Activated T-cell treated with anti-CD3 and anti-CD28 coated beads for 4 hours (primary cell): ENCODE measurements around the gene NUDCD2.

ENCODE experiments used
- DNase-seq: peaks from one replicate; pipeline ENCODE4 v3.0.0-alpha.2; 2020

Gene NUDCD2, protein sequence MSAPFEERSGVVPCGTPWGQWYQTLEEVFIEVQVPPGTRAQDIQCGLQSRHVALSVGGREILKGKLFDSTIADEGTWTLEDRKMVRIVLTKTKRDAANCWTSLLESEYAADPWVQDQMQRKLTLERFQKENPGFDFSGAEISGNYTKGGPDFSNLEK

DNA sequence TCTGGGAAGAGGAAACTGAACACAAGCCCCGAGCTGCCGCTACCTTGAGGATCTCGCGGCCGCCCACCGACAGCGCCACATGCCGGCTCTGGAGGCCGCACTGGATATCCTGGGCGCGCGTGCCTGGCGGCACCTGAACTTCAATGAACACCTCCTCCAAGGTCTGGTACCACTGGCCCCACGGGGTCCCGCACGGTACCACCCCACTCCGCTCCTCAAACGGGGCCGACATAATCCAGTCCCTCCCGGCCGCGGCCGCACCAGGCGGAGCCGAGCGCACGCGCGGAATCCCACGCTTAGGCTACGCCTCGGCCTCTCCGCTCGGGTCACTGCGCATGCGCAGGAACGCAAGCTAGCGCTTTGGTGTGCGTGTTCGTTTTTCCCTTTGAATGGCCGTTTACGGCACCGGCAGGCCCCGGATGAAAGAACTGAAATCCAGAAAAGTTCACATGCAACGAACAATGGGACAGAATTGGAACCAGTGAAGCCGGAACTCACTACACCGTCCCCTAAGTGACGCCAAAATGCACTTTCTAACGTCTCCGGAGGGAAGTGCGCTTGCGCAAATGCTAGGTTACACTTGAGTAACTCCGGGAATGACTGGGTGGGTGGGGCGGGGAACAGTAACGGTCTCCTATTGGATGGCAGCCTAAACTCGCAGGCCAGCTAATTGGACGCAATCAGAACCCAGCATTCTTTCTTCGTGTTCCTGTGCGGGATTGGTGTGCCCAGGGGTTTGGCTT lies at the start of gene NUDCD2:
TSS of gene NUDCD2 (minus strand) at position 284 of the 743 bp plus-strand sequence. CDS start at position 232, 52 bp downstream.
- peak; percentile 90 for DNase-seq

DNA sequence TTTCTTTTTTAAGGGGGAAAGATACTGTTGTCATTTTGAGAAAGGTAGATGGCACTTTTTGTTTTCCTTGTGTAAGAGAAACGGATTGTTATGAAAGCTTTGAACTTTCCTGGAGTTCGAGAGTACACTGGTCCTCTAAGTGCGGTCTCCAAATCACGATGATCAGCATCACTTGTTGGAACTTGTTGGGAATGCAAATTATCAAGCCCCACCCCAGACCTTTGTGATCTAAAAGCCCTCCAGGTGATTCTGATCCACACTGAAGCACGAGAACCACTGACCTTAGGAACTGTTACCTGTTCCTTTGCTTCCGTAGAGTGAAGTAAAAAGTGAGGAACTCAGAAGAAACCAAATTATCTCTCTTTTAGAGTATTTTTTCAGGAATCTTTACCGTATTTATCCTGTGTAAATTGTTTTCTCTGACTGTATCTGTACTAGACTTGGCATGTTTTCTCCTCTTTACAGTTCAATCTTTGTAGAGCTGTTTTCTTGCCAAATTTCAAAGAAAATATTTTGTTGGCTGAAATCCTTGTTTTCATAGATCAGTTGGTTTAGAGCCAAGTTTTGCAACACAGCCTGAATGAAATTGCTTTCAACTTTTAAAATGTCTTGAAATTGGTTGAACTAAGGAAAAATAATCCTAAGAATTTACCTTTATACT lies 49.5 kb upstream of the NUDCD2 start:
- DNase-seq = no peak

DNA sequence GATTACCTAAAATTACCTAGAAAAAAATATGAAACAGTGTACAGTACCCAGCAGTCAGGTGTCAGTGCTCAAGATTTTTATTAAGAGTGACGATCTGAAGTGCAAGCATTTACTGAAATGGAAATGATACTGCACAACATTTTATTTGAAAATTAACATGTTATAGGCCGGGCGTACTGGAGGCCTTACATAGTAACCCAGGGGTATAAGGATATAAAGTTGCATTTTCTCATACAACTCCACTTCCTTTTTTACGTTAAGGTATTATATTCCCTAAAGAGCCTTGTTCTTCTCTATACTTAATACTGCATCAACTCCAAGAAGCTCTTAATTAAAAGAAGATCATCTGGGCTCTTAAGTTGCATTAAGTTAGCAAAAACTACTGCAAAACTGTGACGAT lies 48.9 kb upstream of the NUDCD2 start:
- DNase-seq = no peak

DNA sequence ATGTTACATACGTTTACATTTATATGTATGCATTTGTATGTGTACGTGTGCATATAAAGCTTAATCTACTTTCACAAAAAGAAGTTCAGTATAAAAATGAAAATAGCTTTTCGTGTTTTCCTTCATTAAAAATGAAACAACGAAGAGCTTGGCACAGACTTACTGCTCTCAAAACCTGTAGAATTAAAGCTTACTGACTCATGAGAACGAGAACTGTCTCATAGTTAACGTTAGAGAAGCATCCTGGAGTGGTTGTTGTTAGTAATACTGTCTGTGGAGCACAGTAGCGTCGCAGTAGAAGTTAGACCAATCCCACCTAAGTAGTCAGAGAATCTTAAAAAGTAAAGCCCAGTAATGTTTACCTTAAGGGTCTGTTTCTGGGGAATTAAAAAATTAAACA lies 46.8 kb upstream of the NUDCD2 start:
- no peak for DNase-seq

DNA sequence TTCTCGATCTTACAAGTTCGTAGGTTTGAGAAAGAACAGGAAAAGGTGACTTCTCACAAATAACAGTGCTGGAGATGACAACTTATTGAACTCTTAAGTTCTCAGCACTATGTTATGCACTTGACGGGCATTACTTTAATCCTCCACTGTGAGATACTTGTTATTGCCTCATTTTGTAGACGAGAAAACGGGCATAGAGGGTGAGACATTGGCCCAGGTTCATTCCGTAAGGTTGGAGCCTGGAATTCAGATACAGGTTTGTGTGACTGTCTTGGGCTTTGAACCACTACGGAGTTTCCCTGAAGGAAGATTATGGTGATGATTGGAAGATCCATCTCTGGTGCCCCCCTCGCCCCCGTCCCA lies 46.2 kb upstream of the NUDCD2 start:
- DNase-seq = no peak

DNA sequence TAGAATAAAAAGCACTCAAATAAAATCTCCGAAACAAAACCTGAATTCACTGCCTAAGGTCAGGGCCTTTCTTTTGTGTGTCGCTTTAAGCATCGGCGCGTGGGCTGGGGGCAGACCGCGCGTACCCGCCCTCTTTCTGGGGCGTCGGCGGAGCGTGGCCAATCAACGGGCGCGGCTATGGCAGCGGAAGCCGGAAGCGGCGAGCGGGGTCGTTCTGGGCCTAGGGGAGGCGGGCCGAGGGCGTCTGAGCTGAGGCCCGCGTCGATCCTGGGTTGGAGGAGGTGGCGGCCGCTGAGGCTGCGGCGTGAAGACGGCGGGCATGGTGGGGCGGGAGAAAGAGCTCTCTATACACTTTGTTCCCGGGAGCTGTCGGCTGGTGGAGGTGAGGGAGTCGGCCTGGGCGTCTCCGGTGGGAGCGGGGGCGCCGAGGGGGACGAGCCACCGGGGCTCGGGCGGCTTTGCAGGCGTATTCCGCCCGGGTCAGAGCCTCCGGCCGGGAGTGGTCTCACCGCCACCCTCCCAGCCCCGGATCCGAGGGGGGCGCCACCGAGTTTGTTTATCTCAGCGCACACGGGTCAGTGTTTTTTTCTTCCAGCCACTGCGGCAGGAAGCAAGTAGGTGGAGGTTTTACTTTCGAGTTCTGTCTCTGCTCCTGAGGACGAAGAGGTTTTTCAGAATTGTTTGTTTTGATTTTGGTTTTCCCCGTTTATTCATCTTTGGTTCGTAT lies 45.6 kb upstream of the NUDCD2 start, which contains the start of gene MAT2B:
TSS of gene MAT2B (plus strand) at position 252 of the 727 bp plus-strand sequence. CDS start at position 320, 68 bp downstream.
- DNase-seq = peak; percentile 90

DNA sequence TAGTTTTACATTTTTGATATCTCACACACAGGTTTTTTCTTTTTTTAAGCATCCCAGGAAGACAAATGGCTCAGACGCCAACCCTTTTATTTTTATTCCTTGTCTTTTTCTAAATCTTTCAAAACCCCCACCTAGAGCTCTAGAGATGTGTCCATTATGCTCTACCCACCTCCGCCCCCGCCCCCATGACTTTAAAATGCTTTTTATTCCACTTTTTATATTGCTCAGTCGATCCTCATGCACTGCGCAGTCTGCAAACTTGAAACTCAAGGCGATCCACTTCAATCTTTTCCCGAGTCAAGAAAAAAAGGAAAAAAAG lies 45.1 kb upstream of the NUDCD2 start:
- DNase-seq = no peak

DNA sequence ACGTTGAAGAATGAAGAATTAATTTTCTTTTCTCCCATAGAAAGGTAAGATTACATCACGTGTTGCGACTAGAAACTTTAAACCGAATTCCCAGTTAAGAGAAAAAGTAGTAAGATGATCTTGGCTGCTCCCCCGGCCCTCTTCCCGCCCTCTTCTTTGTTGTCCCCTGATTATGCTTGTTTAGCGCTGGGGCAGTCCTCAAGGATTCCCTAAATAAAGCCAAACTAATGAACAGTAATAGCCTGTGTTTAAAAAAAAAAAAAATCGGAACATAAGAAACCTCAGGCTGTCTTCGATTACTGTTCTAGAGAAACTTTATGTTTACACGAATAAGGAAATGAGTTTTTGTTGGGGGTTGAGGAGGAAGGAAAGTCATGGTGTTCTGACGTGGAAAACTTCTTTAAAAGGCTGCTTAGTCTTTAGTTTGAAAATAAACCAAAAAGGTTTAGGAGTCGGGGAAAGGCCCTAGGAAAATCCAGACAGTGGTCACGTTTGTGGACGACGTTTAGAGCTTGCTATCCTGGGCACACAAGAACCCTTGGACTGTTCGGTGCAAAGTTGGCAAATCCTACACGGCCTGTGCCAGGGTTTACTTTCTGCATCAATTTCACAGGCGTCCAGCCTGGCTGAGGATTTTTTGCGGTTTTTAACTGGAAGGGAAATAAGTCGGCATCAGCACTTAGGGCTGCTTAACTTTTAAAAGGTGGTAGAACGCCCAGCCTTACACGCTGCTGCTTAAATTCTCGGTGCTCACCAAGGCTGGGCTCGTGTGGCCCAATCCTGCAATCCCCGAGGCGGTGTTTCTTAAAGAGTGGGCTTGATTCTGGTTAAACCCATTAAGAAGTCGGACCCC lies 44.4 kb upstream of the NUDCD2 start:
- no peak for DNase-seq

DNA sequence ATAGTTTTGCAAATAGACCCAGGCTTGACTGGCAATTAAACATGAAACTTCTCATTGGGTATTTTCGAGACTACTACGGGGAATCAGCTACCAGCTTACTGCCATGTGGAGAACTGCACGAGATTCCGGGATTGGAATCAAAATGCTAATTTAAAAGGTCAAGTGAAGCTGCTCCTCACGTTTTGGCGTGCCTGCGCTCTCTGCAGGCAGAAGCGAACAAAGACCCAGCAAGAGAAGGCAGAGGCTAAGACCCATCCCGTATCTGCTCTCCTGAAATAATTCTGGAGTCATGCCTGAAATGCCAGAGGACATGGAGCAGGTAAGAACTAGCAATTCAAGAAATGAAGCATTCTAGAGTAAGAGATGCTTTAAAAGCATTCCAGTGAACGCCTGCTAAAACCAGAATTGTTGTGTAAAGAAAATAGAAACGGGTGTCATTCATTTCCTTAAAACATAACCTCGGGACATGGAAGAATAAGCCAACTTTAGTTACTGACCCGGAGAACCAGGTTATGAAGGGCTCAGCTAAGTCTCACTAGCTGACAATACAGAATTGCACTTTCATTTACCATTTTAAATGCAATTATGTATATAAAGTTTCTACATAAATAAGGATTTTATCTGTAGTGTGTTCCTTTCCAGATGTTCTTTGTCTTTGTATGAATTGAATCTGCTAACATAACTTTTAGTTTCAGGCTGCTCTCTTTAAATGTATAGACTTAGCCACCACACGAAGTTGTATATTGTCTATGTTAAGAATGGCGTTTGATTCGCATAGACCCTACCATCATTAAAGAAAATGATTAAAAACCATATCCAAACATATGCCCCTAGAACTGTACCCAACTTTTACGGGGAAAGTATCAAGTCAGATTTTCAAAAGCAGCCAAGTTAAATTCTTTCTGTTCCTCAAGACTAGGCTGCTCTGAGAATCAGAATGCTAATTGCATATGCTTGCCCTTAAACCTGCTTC lies 43.5 kb upstream of the NUDCD2 start:
- DNase-seq = no peak

DNA sequence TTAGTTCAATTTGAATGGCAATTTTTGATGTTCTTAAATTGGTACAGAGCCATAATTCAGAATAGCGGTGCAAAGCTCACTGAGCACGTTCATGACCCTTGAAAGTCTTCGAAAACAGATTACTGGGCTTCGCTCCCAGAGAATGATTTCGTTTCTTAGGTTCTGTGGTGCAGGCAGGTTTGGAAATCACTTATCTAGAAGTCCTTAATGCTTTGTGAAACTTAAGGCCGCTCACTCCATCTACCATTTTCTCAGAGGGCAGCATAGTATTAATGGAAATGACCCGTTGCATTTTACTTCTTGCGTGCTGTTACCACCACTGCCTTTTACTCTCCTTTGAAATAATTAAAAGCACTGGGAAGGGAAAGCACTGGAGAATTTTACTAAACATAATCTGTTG lies 42.6 kb upstream of the NUDCD2 start:
- DNase-seq = no peak

DNA sequence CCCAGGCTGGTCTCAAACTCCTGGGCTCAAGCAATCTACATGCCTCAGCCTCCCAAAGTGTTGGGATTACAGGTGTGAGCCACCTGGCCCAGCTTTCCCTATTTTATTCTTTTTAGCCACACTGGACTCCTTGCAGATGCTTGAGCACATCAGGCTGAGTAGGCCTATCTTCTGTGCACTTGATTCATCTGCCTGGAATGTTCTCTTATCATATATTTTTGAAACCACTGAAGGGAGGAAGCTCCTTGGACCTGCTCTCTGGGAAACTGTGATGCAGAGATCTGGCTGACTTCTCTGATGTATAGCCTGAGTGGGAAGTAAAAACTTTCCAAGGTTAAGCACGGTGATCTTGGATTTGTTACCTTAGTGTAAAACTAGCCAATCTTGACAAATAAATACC lies 39.0 kb upstream of the NUDCD2 start:
- no peak for DNase-seq

DNA sequence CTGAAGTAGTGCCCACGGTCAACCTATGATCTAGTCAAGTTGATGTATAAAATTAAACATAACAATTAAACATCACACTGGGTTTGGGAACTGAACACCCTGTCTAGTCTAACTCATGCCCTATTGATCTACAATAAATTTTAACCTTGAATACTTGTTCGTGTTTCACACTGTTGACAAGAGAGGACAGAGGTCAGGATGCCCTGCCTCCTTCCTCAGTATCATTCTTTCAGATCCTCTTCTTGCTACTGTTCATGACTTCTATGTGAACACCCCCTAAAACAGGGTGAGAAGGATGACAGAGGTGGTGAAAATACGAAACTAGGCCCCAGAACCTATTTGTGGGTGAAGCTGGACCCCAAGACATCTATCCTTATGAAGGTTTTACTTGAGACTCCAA lies 37.4 kb upstream of the NUDCD2 start:
- DNase-seq = no peak

DNA sequence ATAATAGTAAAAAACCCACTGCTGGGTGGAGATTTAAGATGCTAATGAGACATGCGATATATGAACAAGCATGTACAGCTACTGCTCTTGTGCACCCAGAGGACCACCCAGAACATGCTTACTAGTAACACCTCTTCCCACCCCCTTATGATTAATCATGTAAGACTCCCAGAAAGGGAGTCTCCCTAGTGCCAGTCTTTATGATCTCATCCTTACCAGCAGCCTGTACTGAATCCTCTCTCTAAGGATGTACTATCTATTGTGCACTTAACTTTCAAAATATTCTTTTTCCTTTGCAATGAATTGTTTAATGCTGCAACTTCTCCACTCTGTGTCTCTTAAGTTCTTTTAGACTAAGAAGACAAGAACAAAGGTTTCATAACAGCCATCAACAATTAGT lies 36.4 kb upstream of the NUDCD2 start:
- DNase-seq = no peak

DNA sequence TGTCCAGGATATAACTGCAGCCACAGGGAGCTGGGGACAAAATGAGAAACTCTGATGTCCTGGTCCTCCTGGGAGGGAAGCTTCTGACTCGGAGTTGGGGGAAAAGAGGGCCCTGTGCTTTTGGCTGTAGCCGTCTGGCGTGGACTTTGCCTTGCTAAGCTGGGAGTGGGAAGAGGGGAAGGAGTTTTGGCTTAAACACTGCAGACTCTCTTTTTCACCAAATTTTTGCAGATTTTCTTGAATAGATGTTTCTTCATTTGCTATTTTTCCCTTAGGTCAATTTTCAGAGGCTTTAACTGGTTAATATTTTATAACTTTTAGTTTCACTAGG lies 29.8 kb upstream of the NUDCD2 start:
- DNase-seq = no peak

DNA sequence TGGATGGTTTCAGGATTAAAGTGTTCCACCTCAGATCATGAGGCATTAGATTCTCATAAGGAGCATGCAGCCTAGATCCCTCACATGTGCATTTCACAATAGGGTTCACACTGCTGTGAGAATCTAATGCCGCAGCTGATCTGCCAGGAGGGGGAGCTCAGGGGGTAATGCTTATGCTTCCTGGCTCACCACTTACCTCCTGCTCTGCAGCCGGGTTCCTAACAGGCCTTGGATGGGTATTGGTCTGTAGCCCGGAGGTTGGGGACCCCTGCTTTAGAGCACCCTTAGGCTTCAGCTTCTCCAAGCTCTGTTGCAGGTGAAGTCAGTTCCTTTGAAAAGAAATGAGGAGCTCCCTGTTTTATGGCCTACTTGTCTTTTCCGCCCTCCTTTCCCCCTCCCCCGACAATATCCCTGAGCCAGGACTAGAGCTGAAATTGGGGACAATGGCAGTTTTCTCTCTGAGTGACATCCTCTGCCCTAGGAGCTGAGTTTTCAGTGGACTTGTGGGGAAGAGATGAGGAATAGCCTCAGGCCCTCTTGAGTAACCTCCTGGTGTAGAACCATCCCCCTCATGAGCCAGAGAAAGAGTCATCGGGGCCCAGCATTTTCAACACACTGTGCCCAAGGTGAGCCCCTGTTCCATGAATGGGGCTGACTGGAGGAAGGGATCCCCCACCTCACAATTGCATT lies 29.3 kb upstream of the NUDCD2 start:
- no peak for DNase-seq

DNA sequence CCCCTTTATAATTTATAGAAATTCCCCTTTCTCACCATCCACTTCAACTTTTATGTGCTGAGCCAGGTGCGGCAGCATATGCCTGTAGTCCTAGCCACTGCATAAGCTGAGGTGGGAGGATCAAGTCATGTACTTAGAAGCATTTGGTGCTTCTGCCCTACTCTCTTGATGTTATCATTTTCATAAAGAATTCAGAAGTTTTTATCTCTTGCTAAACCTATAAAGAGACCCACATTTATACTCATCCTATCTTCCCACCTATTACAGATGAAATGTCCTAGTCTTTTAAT lies 19.0 kb upstream of the NUDCD2 start:
- DNase-seq = no peak

DNA sequence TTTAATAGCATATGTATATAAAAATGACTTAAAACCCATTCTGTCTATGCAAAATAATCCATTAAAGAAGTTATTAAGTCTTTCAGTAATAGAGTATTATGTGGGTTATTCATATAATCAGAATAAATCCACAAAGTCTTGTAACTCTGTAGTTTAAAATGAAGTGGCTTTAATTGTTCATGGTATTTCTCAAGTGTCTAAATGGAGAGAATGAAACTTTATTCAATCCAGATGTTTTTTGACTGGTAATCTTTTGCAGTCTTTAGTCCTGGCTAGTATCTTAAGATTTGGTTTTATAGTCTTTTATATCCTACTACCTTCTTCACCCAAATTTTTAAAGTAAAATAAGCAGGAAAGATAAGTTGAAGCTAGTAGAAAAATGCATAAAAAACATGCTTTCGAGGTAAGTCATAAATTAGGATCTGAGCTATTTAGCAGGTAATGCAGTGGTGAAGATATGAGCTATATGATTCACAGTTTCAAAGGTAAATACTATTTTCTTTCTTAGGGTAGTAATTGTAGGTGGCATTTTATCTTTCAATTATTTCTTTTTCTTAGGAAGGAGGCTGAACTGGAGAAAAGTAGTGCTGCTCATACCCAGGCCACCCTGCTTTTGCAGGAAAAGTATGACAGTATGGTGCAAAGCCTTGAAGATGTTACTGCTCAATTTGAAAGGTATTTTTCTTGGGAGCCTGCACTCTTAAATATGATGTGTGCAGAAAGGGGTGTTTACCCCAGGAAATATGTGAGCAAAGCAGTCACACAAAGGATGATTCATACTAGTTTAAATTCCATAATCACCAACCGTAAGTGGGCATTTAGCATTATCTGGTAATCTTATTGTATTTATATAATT lies 18.5 kb upstream of the NUDCD2 start:
- DNase-seq = no peak

DNA sequence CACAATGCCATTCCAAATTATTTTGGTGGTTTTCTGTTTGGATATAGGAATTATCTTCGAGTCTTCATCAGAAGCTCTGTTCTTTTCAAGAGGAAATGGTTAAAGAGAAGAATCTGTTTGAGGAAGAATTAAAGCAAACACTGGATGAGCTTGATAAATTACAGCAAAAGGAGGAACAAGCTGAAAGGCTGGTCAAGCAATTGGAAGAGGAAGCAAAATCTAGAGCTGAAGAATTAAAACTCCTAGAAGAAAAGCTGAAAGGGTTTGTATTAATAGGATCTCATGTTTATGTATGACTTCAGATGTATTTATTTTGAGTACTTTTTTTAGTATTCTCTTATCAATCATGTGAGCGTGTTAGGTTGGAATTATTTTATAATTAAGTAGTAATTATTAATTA lies 15.5 kb upstream of the NUDCD2 start:
- DNase-seq = no peak

DNA sequence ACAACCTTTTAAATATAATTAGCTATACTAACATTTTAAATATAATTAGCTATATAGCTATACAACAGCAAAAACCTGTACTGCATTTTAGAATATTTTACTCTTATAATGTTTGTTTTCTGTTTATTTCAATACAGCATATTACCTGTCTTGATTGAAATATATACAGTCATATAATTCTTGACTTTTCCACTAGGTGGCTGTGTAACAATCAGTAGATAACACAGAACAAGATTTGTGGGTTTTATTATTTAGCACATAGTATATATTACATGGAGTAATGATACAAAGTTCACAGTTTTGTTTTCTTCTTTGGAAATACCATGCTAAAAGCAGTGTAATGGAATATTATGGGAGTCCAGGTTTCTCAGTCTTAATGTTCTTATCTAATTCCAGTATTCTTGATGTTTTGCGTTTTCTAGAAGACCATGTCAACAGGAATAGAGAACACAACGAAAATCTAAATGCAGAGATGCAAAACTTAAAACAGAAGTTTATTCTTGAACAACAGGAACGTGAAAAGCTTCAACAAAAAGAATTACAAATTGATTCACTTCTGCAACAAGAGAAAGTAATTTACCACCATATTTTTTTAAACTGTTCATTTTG lies 13.8 kb upstream of the NUDCD2 start:
- no peak for DNase-seq

DNA sequence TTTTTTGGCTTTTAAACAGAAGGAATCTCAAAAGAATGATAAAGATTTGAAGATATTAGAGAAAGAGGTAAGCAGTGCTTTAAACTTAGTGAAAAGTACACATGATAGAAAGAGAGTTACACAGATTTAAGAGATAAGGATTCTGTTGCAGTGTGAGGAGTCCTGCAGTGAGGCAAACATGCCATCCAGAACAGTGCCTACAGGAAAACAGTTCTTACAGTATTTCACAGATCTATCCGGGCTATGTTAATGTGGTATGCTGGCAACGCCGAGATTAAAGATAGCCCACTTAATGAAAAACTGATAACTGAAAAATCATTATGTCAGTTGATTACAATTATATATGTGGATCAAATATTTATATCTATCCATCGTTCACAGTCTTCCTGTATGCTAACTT lies 7.8 kb upstream of the NUDCD2 start:
- DNase-seq = no peak
